DMS153 treated with DMSO at 0.1 percent for 48 hours (cell line): ENCODE results near the gene PIP5K1C.

Experiments used
- DNase-seq: peaks from one replicate; lab custom pipeline; 2025; ENCODE audit not compliant: unreplicated experiment; lab: John Stamatoyannopoulos, UW

PIP5K1C gene

DNA sequence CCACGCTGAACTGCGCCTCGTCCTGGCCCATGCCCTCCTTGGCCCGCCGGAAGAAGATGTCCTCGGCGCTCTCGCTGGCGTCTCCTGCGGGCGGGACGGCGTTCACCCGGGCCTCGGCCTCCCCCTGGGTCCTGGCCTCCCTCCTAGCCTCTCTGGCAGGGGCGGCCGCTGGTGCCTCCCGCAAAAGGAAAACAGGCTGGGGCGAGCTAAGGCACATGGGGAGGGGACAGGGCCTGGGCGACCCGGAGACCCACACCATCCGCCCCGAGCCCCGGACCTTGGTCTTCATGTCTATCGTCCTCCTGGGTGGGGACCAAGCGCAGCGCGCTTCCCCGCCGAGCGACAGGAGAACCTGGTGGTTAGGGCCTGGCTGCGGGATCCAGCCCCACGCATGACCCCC lies 87.9 kb downstream of the PIP5K1C start:
- no peak for DNase-seq

DNA sequence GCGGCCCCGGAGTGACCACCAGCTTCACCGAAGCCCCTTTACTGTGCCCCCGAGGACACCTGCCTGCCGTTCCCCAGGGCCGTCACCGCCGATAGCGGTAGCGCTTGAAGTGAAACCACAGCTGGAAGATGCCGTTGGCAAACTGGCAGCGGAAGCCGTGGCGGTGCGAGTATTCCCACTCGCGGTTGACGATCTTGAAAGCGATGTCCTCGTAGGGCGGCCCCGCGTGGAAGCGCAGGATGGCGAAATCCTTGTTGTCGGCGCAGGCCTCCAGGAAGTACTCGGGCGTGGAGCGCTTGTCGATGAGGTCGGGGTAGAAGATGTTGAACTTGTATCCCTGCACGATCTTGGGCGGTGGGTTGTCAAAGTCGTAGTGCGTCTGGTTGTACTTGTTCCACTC lies 88.4 kb downstream of the PIP5K1C start:
- no peak for DNase-seq

DNA sequence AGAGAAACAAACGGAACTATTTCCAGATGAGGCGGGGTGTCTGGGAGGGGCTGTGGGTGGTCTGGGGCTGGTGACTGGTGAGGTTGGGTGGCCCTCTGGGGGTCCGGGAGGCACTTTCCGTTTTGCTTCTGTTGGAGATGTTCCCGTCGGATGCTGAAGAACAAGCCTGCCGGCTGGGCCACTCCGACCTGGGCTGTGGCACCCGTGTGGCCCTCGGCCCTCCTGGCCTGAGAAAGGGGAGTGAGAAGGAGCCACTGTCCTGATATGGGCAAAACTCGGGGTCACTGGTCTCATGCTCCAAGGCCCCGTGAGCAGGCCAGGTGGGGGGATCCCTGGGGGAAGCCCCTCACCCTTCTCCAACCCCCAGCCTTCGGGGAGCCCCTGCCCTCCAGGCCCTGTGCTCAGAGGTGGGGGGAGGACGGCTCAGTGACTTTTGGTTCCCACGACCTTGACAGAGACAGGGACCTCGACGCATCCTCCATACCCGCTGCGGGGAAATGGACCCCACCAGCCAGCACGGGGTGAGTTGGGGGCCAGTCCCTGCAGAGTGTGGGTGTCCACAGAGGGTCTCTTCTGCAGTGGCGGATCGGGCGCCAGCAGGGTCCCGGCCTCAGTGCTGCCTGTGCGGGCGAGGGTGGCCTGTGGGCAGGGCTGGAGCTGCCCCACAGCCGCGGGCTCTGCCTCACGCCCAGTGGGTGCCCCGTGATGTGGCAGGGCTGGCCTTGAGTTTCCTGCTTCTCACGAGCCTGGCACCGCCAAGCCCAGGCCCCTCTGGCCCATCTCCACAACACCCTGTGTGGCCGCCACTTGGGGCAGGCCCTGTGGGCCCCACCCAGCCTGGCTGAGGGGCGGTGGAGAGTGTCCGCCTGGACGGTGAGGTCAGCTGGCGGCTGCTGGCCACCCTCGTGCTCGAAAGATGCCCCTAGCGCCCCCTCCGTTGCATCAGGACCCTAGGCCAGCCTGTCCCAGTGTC lies 89.2 kb downstream of the PIP5K1C start:
- no peak for DNase-seq

DNA sequence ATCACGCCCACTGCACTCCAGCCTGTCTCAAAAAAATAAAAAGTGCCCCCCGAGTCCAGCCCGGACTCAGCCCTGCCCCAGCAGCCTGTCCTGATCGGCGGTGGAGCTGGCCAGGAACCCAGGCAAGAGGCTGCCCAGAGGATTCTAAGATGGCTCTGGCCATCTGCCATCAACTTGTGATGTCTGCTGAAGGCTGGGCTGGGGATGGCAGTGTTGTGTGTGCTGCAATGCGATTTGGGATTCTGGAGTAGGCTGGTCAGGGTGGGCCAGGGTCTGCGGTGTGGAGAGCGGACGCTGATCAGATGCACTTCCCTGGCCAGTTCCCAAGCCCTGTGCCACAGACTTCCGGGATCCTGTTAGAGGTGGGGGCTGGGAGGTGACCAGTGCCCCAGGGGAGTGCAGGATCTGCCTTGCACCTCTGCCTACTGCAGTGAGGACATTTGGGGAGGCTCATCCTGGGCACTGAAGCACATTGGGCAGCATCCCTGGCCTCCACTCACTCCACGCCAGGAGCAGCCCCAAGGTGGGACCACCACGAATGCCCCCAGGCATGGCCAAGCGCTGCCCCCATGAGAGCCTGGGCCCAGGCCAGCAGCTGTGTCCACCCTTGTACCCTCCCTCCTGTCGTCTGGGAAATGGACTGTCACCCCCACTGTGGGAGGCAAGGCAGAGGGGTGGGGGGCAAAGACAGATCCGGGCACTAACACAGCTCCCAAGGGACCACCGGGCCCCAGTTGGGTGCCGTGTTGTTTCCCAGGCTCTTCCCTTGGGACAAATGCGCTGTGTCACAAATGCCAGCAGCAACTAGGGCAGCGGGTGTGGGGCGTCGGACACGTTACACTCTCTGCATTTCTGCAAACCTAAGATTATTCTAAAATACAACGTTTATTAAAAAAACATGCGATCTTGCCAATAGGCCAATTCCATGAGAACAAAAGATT lies 90.2 kb downstream of the PIP5K1C start:
- no peak for DNase-seq

DNA sequence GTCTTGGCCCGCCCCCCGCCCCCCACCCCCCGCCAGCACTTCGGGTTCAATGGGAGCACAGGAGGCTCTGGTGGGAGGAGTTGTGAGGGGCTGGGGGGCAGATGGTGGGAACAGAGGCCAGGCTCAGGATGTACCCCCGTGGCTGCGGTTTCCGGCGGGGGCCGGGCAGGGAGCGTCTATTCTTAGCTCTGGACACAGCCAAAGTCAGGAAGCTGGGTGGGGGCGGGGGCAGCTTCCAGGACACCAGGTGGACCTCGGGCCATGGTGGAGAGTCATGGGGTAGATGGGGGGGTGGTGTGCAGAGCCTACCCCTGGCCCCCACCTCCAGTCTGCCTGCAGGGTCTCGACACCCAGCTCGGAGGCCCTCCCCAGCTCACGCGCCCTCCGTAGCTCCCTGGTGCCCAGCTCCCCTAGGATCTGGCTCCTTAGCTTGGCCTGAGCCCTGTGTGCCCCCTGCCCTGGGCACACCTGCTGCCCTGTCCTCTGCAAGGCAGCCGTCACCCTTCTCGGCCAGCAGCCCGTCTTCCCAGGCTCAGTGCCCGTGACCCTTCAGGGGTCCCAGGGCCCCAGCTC lies 91.4 kb downstream of the PIP5K1C start:
- DNase-seq: no peak

DNA sequence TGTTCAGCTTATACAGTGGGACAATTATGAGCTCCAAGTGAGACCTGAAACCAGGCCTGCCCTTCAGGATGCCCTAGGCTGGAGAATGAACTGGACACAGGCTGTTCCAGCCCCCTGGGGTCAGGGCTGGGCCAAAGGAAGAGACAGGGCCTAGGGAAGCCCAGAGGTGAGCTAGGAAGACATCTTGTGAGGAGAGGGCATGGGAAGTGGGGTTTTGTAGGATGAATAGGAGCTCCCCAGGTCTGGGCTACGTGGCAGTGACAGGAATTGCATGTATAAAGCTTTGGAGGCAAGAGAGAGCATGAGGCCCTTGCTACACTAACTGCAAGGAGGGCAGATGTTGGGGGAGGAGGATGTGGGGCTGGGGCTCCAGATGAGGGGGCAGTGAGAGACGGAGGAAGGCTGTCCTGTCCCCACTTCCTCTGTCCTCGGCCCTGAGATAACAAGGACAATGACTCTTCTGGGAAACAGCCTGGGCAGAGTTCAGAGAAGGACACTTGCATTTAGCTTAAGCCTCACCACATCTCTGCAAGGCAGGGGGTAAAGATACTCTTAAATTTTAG lies 92.1 kb downstream of the PIP5K1C start:
- no peak for DNase-seq

DNA sequence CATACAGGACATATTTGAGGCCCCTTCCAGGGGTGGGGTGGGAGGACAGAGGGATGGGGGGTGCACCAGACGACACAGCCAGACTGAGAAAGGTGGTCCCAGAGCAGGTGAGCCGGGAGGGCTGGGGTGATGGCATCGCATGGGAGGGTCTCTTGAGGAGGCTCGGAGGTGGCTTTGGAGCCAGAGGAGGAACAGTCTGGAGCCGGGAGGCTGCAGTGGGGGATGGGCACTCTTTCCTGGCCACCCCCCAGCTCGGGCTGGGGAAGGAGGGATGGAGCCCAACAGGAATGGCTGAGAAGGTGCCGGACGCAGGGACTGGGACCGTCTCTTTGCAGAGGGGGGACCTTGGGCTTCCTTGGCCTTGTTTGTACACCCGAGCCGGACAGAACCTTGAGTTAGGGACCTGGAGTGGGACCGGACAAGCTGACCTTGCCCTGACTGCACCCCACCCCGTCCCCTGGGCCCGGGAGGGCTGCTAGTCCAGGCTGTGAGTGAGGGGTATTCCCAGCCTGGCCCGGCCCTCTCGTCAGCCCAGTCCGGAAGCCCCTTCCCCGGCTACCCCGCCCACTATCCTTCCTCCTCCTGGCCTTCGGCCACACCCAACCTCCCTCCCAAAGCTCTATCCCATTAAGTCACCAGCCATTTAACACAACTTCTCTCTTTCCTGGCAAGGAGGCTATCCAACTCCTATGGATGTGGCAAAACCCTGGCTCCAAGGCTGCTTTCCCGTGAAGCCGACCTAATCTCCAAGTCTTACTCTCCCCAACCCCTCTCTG lies 92.8 kb downstream of the PIP5K1C start:
- DNase-seq: no peak

DNA sequence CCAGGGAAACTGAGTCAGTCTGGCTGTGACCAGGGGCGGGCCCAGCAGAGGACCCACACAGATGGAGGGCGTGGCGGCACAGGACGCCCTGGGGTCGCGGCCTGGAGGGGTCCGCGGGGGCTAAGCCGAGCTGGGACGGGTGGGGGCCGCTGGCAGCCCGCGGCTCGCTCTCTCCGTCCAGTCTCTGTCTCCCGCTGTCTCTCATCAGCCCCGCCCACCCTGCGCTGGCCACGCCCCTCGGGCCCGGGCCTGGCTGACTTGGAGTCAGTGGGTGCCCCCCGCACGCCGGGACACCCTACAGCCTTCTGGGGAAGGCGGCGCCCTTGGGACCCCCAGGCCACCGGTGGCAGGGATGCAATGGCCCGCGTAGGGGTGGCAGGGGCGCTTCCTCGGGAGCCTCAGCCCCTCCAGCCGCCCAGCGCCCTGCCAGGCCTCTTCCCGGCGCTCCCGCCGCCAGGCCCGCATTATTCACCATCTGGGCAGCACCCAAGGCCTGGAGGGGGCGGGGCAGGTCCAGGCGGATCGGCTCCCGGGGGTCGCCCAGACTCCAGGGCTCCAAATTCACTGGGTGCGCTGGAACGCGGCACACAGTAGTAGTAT lies 93.5 kb downstream of the PIP5K1C start, which contains the start of gene TBXA2R:
Gene TBXA2R (minus strand): TSS at position 186 of the 600 bp plus-strand sequence. CDS start 6,241 bp downstream, outside the sequence.
- no peak for DNase-seq

DNA sequence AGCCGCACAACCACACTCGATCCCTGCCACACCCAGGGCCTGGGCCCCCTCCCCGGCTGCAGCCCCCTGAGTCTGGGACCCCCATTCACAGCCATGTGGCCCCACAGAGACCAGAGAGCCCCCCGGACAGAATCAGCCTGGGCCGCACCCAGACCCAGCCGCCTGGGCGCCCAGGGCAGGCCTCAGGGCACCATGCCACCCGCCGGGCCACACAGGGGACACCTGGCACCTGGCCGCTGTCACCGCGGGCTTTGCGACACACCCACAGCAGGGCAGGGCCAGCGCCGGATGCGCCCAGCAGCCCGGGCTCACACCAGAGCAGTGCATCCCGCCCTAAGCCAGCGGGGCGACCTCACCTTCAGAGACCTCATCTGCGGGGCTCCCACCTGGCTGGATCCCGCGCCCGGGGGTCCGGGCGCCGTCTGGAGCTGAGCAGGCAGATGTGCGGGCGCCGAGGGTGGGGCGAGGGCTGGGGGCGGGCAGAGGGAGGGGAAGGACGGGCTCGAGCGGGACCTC lies 94.0 kb downstream of the PIP5K1C start:
- DNase-seq: peak; percentile 50

DNA sequence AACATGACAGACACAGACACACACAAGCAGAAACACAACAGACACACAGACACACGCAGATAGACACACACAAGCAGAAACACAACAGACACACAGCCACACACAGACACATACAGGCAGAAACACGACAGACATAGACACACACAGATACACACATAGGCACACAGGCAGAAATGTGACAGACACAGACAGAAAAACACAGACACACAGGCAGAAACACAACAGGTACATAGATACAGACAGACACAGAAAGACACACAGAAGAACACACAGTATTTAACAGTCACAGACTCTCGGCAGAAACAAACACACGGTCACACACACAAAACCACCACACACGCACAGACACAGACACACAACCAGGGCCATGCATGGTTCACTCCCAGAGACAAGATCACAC lies 94.5 kb downstream of the PIP5K1C start:
- DNase-seq: no peak

DNA sequence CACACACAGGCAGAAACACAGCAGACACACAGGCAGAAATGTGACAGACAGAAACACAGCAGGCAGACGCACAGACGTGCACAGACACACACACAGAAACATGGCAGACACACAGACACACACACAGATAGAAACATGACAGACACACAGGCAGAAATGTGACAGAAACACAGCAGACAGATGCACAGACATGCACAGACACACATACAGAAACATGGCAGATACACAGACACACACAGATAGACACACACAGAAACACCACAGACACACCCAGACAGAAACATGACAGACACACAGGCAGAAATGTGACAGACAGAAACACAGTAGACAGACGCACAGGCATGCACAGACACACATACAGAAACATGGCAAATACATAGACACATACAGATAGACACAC lies 94.9 kb downstream of the PIP5K1C start:
- no peak for DNase-seq

DNA sequence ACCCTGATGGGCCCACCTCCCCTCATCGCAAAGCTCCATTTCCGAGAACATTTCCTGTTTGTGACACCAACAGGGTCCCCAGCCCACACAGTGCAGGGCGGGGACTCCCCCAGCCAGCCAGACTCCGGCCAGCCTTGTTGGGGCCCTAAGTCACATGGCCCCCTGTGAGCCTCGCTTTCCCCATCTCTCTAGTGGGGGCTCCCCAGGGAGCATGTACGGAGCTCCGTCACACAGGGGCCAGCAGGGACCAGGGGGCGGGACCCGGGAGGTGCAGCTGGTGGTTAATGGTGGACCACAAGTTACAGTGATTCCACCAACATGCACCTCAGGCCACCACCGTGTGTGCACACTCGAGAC lies 95.3 kb downstream of the PIP5K1C start:
- no peak for DNase-seq

DNA sequence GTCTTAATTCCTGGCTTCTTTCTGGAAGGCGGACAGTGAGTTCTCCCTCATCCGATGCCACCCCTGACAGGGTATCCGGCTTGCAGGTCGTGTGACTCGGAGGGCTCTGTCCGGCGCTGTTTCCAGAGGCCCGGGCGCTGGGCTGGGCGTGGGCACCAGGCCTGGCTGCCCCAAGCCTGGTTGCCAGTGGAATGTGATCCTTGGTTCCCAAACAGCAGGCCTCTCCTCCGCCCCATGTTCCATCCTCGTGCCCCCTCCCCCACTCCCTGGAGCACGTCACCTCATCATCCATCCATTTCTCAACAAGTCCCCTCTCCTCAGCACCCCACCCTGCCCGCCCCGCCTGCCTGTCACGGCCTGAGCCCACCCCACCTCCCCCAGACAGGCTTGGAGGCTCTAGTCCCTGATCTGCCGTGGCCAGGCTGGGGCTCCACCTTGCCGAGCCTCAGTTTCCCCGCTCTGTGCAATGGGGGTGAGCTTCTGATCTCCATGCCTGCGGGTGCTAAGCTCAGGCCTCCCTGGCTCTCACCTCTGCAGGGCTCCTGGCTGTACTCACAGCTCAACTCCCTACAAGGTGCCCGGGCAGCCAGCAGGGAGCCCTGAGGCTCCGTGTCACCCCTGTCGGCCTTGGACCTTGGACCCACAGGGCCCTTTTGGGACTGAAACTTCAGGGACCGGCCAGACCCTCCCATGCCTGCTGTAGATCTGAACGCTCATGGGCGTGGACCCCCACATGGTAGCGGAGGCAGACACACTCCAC lies 95.9 kb downstream of the PIP5K1C start:
- DNase-seq: no peak

DNA sequence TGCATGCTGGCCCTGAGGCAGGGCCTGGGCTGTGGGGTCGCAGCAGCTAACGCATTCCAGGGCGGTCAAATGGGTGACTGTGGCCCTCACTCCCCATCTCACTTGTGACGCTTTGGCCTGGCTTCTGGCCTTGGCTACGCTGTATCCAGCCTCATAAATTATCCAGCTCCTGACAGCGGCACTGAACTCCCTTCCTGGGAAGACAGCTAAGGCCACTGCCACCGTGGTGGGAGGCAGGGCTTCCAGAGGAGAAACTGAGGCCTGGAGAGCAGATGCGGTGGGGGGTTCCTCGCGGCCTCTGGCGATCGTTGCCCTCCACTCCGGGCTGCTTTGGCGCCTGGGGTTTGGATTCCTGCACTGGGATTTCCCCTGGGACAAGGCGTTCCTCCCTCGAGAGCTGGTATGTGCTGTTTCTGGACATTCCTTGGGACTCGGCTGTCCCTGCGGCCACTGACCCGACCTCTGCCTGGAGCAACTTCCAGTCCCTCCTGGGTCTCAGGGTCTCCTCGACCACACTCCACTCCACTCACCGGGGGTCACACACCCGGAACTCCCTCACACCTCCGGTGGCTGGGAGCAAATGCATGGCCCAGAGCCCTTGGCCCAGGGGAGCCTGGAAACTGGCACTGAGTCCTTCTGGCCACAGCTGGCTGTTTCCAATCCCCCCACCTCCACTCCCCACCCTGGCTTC lies 97.0 kb downstream of the PIP5K1C start:
- no peak for DNase-seq

DNA sequence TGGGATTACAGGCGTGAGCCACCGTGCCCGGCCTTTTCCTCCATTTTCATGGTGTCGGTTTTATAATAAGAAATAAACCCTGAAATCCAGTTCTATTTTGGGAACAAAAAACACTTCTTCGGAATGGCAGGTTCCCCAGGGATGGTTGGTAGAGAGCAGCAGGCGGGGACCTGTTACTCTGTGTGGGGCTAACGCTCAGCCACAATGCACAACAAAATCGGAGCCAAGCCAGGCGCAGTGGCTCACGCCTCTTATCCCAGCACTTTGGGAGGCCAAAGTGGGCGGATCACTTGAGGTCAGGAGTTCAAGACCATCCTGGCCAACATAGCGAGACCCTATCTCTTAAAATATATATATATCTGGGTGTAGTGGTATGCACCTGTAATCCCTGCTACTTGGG lies 99.2 kb downstream of the PIP5K1C start:
- no peak for DNase-seq

DNA sequence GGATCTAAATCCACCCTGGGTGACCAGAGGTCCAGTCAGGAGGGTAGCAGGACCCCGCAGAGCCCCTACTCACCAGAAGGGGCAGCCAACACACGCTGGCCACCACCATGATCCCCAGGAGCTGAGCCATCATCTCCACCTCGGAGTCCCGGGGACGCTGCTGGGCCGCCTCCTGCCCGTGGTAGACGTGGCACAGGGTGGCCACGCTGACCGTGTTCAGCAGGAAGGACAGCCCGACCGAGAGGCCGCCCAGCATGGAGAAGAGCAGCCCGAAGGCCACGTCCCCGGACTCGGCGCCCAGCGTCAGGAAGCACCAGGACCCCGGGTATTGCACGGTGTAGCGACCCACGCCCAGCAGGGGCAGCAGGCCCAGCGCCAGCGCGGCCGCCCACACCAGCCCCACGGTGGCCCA lies 100.5 kb downstream of the PIP5K1C start:
- no peak for DNase-seq

DNA sequence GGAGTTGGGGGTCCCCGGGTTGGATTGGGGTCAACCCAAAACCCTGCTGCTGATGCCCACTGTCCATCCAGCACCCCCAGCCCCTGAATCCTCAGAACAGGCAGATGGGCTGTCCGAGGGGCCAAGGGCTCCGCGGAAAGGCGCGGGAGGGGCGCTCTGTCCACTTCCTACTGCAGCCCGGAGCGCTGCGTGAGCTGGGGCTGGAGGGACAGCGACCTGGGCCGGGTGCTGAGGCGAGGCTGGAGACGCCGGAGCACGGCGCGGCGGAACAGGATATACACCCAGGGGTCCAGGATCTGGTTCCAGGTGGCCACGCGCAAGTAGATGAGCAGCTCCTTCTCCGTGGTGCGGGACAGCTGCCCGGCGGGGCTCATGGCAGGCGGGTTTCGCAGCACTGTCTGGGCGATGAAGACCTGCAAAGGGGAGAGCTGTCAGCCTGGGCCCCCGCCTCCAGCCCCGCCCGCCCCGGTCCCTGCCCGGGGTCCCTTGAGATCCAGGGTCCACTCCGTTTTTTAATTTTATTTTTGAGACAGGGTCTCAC lies 104.7 kb downstream of the PIP5K1C start:
- no peak for DNase-seq

DNA sequence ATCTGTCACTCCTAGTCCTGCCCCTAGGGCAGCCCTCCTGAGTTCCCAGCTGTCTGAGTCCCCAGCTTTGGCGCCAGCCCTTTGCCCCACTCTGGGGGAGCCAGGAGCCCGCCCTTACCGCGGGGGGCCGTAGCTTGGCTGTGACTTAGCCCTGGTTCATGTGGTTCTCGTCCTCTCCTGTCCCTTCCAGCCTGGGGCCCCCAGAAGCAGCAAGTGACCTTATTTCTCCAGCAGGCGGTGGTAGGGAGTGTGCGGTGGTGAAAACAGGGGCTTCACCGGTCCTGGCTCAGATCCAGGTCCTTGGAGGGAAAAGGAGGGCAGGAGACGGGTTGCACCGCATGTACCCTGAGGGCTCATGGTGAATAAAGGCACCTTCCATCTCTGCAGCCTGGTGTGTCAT lies 107.1 kb downstream of the PIP5K1C start:
- DNase-seq: no peak
